Neural progenitor cell (in vitro differentiated cells): Measurements from ENCODE around the gene B4GALT4. TPM values are rescaled to one million over a fixed set of nuclear protein-coding genes. Genes with fewer than 3 reads are reported as not detected.

Source experiments
- DNase-seq: peaks from one replicate; pipeline ENCODE4 v3.0.0-alpha.2; 2016; ENCODE audit warnings: low spot score
- H2AFZ ChIP-seq: fragments of 200-600 bp; sonication (generic); replicated peaks from 2 replicates; pipeline ENCODE4 v1.6.1; 2016; ENCODE audit warnings: antibody characterized with exemption
- H3F3A ChIP-seq: fragments of 200-600 bp; sonication (generic); 2 replicates; pipeline ENCODE4 v1.6.1; 2016; ENCODE audit warnings: antibody characterized with exemption, low read depth
- H3K27ac ChIP-seq: fragments of 200-600 bp; sonication (generic); 2 replicates; pipeline ENCODE4 v1.5.1; 2016; ENCODE audit warnings: mild to moderate bottlenecking
- H3K27me3 ChIP-seq: fragments of 200-600 bp; sonication (generic); 2 replicates; pipeline ENCODE4 v1.6.1; 2016; ENCODE audit warnings: mild to moderate bottlenecking, moderate library complexity
- H3K36me3 ChIP-seq: fragments of 200-600 bp; sonication (generic); 2 replicates; pipeline ENCODE4 v1.5.1; 2016
- H3K4me1 ChIP-seq: fragments of 200-600 bp; sonication (generic); 2 replicates; pipeline ENCODE4 v1.6.1; 2016; ENCODE audit warnings: mixed run types
- H3K4me2 ChIP-seq: fragments of 200-600 bp; sonication (generic); 2 replicates; pipeline ENCODE4 v1.6.1; 2016
- H3K4me3 ChIP-seq: fragments of 200-600 bp; sonication (generic); 2 replicates; pipeline ENCODE4 v1.5.1; 2016
- H3K79me2 ChIP-seq: fragments of 200-600 bp; sonication (generic); 2 replicates; pipeline ENCODE4 v1.6.1; 2016; ENCODE audit warnings: low read depth
- H3K9ac ChIP-seq: fragments of 200-600 bp; sonication (generic); 2 replicates; pipeline ENCODE4 v1.6.1; 2016
- H3K9me3 ChIP-seq: fragments of 200-600 bp; sonication (generic); 2 replicates; pipeline ENCODE4 v1.5.1; 2016; ENCODE audit warnings: low read depth
- H4K20me1 ChIP-seq: fragments of 200-600 bp; sonication (generic); 2 replicates; pipeline ENCODE4 v1.6.1; 2016; ENCODE audit warnings: low read depth
- H3K27ac Mint-ChIP-seq: 3 replicates; pipeline ENCODE4 v1.8.0; 2021; ENCODE audit warnings: mixed read lengths
- H3K27me3 Mint-ChIP-seq: 2 replicates; pipeline ENCODE4 v1.8.0; 2022; ENCODE audit warnings: low read depth, mild to moderate bottlenecking, inconsistent platforms, moderate library complexity, mixed read lengths; ENCODE audit not compliant: insufficient read depth
- H3K36me3 Mint-ChIP-seq: 3 replicates; pipeline ENCODE4 v1.8.0; 2021; ENCODE audit warnings: mixed read lengths
- H3K4me1 Mint-ChIP-seq: 3 replicates; pipeline ENCODE4 v1.8.0; 2021; ENCODE audit warnings: mixed read lengths
- H3K4me3 Mint-ChIP-seq: 3 replicates; pipeline ENCODE4 v1.8.0; 2021; ENCODE audit warnings: mild to moderate bottlenecking, moderate library complexity, mixed read lengths
- H3K9me3 Mint-ChIP-seq: 3 replicates; pipeline ENCODE4 v1.8.0; 2020; ENCODE audit warnings: mixed read lengths
- EZH2 ChIP-seq: fragments of 200-600 bp; sonication (generic); IDR thresholded peaks from 2 replicates; pipeline ENCODE4 v1.6.1; 2017; ENCODE audit warnings: antibody characterized with exemption, mild to moderate bottlenecking, moderate library complexity
- EZH2phosphoT487 ChIP-seq: fragments of 200-600 bp; sonication (generic); IDR thresholded peaks from 2 replicates; pipeline ENCODE4 v1.6.1; 2017; ENCODE audit warnings: antibody characterized with exemption
- total RNA-seq: library from RNA; depleted of rRNA; stranded (reverse); fragments of >200 nt; gene quantifications from 2 replicates; pipeline ENCODE4 v1.2.3, GENCODE V29; 2015; ENCODE audit warnings: low replicate concordance
- TF ChIP-seq, protein P1 (sequence below): fragments of 200-600 bp; sonication (generic); IDR thresholded peaks from 2 replicates; pipeline ENCODE4 v1.5.1; 2017; ENCODE audit warnings: antibody characterized with exemption, mild to moderate bottlenecking

Gene B4GALT4, protein sequence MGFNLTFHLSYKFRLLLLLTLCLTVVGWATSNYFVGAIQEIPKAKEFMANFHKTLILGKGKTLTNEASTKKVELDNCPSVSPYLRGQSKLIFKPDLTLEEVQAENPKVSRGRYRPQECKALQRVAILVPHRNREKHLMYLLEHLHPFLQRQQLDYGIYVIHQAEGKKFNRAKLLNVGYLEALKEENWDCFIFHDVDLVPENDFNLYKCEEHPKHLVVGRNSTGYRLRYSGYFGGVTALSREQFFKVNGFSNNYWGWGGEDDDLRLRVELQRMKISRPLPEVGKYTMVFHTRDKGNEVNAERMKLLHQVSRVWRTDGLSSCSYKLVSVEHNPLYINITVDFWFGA
- total RNA-seq = 34.8 and 47.0 TPM in 2 replicates

DNA sequence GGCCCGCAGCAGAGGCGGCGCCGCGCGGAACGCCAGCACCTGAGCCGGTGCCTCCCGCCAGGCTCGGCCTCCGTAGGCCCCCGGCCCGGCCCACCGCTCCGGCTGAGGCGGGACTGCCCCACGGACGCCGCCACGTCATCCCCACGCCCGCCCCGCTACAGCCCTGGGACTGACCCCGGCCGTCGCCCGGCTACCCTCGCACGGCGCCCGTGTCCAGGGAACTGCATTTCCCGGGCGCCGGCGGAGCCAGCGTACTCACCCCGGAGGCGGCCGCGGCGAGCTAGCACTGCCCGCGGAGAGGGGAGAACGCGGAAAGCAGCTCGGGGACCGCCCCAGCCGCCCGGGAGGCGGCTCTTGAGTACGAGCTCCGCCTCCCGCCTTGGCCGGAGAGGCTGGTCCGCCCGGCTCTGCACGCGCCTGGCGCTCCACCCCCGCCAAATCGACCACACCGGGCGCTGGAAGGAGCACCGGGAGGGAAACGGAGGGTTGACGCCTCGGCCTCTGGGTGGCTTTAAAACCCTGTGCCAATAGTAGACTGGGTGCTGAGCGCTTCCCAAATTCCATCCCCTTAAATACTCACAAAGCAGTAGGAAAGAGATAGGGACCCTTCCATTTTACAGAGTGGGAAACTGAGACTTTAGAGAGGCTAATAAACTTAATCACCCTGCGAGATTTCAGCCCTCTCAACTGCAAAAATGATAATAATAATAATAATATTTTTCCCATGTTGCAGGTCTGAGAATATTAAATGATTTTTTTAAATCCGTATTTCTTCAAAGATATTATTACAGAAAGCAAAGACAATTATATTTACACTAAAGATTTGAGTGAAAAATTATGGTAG lies at the start of gene B4GALT4:
B4GALT4 (minus strand) TSS at position 288 of the 844 bp plus-strand sequence. CDS start 10,779 bp downstream, outside the sequence.
- peak within 1 kb of the TSS; percentile 60 for H3K9ac ChIP-seq
- H3K9me3 ChIP-seq = no peaks in the 10 kb centered on the region
- H3K36me3 ChIP-seq = no peaks in the 10 kb centered on the region
- peaks cover 24% of the 10 kb centered on the region for H3F3A ChIP-seq
- Mint-ChIP-seq H3K4me3 (peak within 1 kb of the TSS; percentile 83), H3K27me3 (peaks cover 4% of the 10 kb centered on the region), H3K27ac (no peak within 1 kb of the TSS), H3K9me3 (peaks cover 2% of the 10 kb centered on the region), H3K4me1 (peaks cover 20% of the 10 kb centered on the region), H3K36me3 (no peaks in the 10 kb centered on the region)
- H3K4me3 ChIP-seq = peak within 1 kb of the TSS; percentile 73
- peak within 1 kb of the TSS; percentile 90 for H3K27ac ChIP-seq
- no peaks in the 10 kb centered on the region for H4K20me1 ChIP-seq
- H3K79me2 ChIP-seq = peaks cover 38% of the 10 kb centered on the region
- no peaks in the 10 kb centered on the region for H3K27me3 ChIP-seq
- peak within 1 kb of the TSS; percentile 98 for H3K4me2 ChIP-seq
- TF ChIP-seq EZH2 (no peak), EZH2phosphoT487 (no peak)
- TF ChIP-seq, protein P1, sequence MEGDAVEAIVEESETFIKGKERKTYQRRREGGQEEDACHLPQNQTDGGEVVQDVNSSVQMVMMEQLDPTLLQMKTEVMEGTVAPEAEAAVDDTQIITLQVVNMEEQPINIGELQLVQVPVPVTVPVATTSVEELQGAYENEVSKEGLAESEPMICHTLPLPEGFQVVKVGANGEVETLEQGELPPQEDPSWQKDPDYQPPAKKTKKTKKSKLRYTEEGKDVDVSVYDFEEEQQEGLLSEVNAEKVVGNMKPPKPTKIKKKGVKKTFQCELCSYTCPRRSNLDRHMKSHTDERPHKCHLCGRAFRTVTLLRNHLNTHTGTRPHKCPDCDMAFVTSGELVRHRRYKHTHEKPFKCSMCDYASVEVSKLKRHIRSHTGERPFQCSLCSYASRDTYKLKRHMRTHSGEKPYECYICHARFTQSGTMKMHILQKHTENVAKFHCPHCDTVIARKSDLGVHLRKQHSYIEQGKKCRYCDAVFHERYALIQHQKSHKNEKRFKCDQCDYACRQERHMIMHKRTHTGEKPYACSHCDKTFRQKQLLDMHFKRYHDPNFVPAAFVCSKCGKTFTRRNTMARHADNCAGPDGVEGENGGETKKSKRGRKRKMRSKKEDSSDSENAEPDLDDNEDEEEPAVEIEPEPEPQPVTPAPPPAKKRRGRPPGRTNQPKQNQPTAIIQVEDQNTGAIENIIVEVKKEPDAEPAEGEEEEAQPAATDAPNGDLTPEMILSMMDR = no peak
- peak; percentile 97 for DNase-seq
- H2AFZ ChIP-seq = peak within 1 kb of the TSS; percentile 74
- peaks cover 18% of the 10 kb centered on the region for H3K4me1 ChIP-seq

DNA sequence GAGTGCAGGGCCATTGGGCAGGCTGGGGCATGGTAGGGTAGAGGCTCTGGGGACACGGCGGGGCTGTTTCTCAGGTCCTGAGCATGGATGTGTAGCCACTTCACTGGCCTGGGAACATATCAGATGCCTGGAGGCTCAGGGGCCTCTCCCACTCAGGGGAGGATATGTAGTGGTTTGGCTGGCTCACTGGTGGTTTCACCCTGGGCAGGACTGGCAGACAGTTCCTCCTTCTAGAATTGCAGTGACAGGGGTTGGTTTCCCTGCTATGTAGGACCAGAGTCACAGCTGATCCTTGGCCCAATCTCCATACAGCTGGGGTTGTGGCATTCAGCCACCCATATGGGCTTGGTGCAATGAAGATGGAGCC lies 48.7 kb upstream of the B4GALT4 start:
- H3K9me3 ChIP-seq = peaks cover 9% of the 10 kb centered on the region
- no peaks in the 10 kb centered on the region for H3K4me1 ChIP-seq
- no peaks in the 10 kb centered on the region for H3F3A ChIP-seq
- no peaks in the 10 kb centered on the region for H4K20me1 ChIP-seq
- no peak overlapping the region for H3K4me3 ChIP-seq
- Mint-ChIP-seq H3K27ac (no peak overlapping the region), H3K9me3 (peaks cover 19% of the 10 kb centered on the region), H3K4me3 (no peak overlapping the region), H3K36me3 (no peaks in the 10 kb centered on the region), H3K27me3 (no peaks in the 10 kb centered on the region), H3K4me1 (peaks cover 12% of the 10 kb centered on the region)
- no peaks in the 10 kb centered on the region for H3K79me2 ChIP-seq
- H3K4me2 ChIP-seq = no peak overlapping the region
- no peak overlapping the region for H3K27ac ChIP-seq
- no peak overlapping the region for H3K9ac ChIP-seq
- no peak overlapping the region for H2AFZ ChIP-seq
- TF ChIP-seq, protein P1 = no peak
- TF ChIP-seq EZH2 (no peak), EZH2phosphoT487 (no peak)
- DNase-seq = no peak
- H3K36me3 ChIP-seq = no peaks in the 10 kb centered on the region
- H3K27me3 ChIP-seq = peaks cover 27% of the 10 kb centered on the region

DNA sequence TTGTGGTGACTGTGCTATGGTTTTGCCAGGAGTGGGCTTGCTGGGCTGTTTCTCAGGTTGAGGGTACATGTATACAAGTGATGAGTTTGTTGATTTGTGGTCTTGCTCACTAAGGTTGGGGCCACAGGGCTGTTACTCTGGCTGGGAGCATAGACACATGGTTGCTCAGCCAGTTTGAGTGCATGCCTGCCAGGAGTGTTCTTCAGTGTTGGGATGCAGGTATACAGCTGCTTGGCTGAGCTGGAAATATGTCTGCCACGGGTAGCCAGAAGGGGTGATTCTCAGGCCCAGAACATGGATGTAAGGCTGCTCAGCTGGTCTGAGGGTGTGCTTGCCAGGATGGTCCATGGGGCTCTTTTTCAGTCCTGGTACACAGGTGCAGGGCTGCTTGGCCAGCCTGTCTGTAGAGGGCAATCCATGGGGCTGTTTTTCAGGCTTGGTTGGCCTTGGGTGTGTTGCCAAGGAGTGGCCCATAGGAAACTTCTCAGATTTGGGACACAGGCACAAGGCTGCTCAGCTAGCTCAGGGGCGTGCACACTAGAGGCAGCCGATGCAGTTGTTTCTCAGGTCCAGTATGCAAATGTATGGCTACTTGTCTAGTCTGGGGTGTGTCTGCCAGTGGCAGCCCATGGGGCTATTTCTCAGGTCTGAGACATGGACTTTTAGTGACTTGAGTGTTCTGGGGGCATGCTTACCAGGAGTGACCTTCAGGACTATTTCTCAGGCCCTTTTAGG lies 48.2 kb upstream of the B4GALT4 start:
- DNase-seq = no peak
- H4K20me1 ChIP-seq = no peaks in the 10 kb centered on the region
- no peak overlapping the region for H3K4me2 ChIP-seq
- Mint-ChIP-seq H3K36me3 (no peaks in the 10 kb centered on the region), H3K9me3 (peaks cover 22% of the 10 kb centered on the region), H3K27ac (no peak overlapping the region), H3K4me3 (no peak overlapping the region), H3K27me3 (no peaks in the 10 kb centered on the region), H3K4me1 (peaks cover 12% of the 10 kb centered on the region)
- H3K27ac ChIP-seq = no peak overlapping the region
- no peak overlapping the region for H3K9ac ChIP-seq
- H3K27me3 ChIP-seq = peaks cover 21% of the 10 kb centered on the region
- no peaks in the 10 kb centered on the region for H3K79me2 ChIP-seq
- no peaks in the 10 kb centered on the region for H3K4me1 ChIP-seq
- H2AFZ ChIP-seq = no peak overlapping the region
- H3F3A ChIP-seq = no peaks in the 10 kb centered on the region
- H3K4me3 ChIP-seq = no peak overlapping the region
- peaks cover 9% of the 10 kb centered on the region for H3K9me3 ChIP-seq
- TF ChIP-seq EZH2phosphoT487 (no peak), EZH2 (no peak)
- TF ChIP-seq, protein P1 = no peak
- no peaks in the 10 kb centered on the region for H3K36me3 ChIP-seq
